B cell (primary cell): ENCODE results near the gene CRTC3. TPM values are rescaled to one million over a fixed set of nuclear protein-coding genes. Genes with fewer than 3 reads are reported as not detected.
A peak's percentile ranks its signal among the peaks of the same experiment; 100 is the strongest.

Experiments
- ATAC-seq: fragments of 200-7000 bp; cut with Tn5 transposase; one replicate; pipeline ENCODE4 v1.10.0; 2021; ENCODE audit warnings: low read depth, mild to moderate bottlenecking, moderate number of reproducible peaks, moderate library complexity
- CTCF ChIA-PET: fragments of 350-600 bp; sonication (Branson Sonifier 250); formaldehyde crosslinking; loops from one replicate; lab custom pipeline; 2021; ENCODE audit warnings: antibody characterized with exemption, inconsistent platforms; lab: Charles Lee
- POLR2A ChIA-PET: fragments of 350-600 bp; sonication (Branson Sonifier 250); formaldehyde crosslinking; loops from one replicate; lab custom pipeline; 2021; ENCODE audit warnings: antibody characterized with exemption; lab: Charles Lee
- DNase-seq: peaks from one replicate; pipeline ENCODE4 v3.0.0; 2013
- H2AFZ ChIP-seq: 2 replicates; pipeline ENCODE4 v1.6.1; 2012; ENCODE audit warnings: mild to moderate bottlenecking, low read depth, low read length; ENCODE audit not compliant: insufficient read depth, poor library complexity, severe bottlenecking
- H3K27ac ChIP-seq, 2 donors: 1 replicate in 1 of 2; 2 replicates in 1 of 2; pipeline ENCODE4 v1.5.1; 2012 to 2013; ENCODE audit warnings: low read length in 2 of 2, mild to moderate bottlenecking in 2 of 2, moderate library complexity in 1 of 2
- H3K27me3 ChIP-seq, 4 experiments: fragments of 200-600 bp in 1 of 4; sonication (generic) in 1 of 4; replicated peaks in 1 of 4; 1 replicate in 2 of 4; 2 replicates in 2 of 4; pipeline versions ENCODE4 v1.6.1 to v1.7.0; 2013 to 2016; ENCODE audit warnings: low read length in 3 of 4, mild to moderate bottlenecking in 2 of 4, mixed read lengths in 1 of 4, moderate library complexity in 1 of 4; ENCODE audit not compliant: insufficient read depth in 4 of 4, control insufficient read depth in 3 of 4; ENCODE audit errors: control extremely low read depth in 1 of 4
- H3K36me3 ChIP-seq, 2 experiments: replicated peaks in 1 of 2; 1 replicate in 1 of 2; 2 replicates in 1 of 2; pipeline versions ENCODE4 v1.6.1 to v1.7.1; 2013; ENCODE audit warnings: low read length in 1 of 2; ENCODE audit not compliant: insufficient read depth in 2 of 2, control insufficient read depth in 1 of 2; ENCODE audit errors: control extremely low read depth in 1 of 2, extremely low read depth in 1 of 2
- H3K4me1 ChIP-seq, 2 donors: fragments of 200-600 bp in 1 of 2; sonication (generic) in 1 of 2; 1 replicate in 1 of 2; 2 replicates in 1 of 2; pipeline versions ENCODE4 v1.5.1 to v1.6.1; 2013 to 2017; ENCODE audit warnings: low read length in 2 of 2; ENCODE audit not compliant: control insufficient read depth in 2 of 2, insufficient read depth in 2 of 2
- H3K4me2 ChIP-seq: replicated peaks from 2 replicates; pipeline ENCODE3; 2012; ENCODE audit warnings: mild to moderate bottlenecking, low read depth, low read length; ENCODE audit not compliant: poor library complexity, severe bottlenecking
- H3K4me3 ChIP-seq, 5 experiments: fragments of 200-600 bp in 1 of 5; sonication (generic) in 1 of 5; 1 replicate in 3 of 5; 2 replicates in 2 of 5; pipeline versions ENCODE4 v1.5.1 to v1.7.0; 2011 to 2016; ENCODE audit warnings: low read length in 4 of 5, mild to moderate bottlenecking in 4 of 5, low read depth in 2 of 5, control low read depth in 1 of 5, moderate library complexity in 1 of 5; ENCODE audit not compliant: insufficient read depth in 1 of 5; ENCODE audit errors: control extremely low read depth in 1 of 5, extremely low read depth in 1 of 5
- H3K79me2 ChIP-seq: fragments of 200-600 bp; sonication (generic); one replicate; pipeline ENCODE4 v1.6.0; 2016; ENCODE audit warnings: low read length; ENCODE audit not compliant: control insufficient read depth, insufficient read depth
- H3K9ac ChIP-seq: fragments of 200-600 bp; sonication (generic); 2 replicates; pipeline ENCODE4 v1.6.1; 2017; ENCODE audit warnings: mild to moderate bottlenecking, low read length, moderate library complexity
- H3K9me3 ChIP-seq, 3 donors: one replicate each; pipeline versions ENCODE4 v1.6.1 to v1.7.1; 2013; ENCODE audit warnings: low read length in 2 of 3; ENCODE audit not compliant: control insufficient read depth in 2 of 3, insufficient read depth in 1 of 3; ENCODE audit errors: control extremely low read depth in 1 of 3
- H4K20me1 ChIP-seq: 2 replicates; pipeline ENCODE4 v1.6.0; 2012; ENCODE audit warnings: mild to moderate bottlenecking, low read length; ENCODE audit not compliant: insufficient read depth, control insufficient read depth, poor library complexity, severe bottlenecking
- H3K27ac Mint-ChIP-seq: one replicate; pipeline ENCODE4 v1.8.0; 2021; ENCODE audit warnings: mixed read lengths
- H3K27me3 Mint-ChIP-seq: one replicate; pipeline ENCODE4 v1.8.0; 2021; ENCODE audit warnings: mixed read lengths
- H3K4me1 Mint-ChIP-seq: one replicate; pipeline ENCODE4 v1.8.0; 2021; ENCODE audit warnings: mixed read lengths
- H3K4me3 Mint-ChIP-seq: one replicate; pipeline ENCODE4 v1.8.0; 2021; ENCODE audit warnings: mixed read lengths
- H3K9me3 Mint-ChIP-seq: one replicate; pipeline ENCODE4 v1.8.0; 2022; ENCODE audit warnings: mixed read lengths; ENCODE audit not compliant: insufficient read depth
- EZH2 ChIP-seq: IDR thresholded peaks from 2 replicates; pipeline ENCODE4 v1.6.1; 2012; ENCODE audit warnings: borderline replicate concordance, low read depth, mild to moderate bottlenecking, moderate library complexity, low read length; ENCODE audit not compliant: insufficient read depth, poor library complexity, severe bottlenecking
- WGBS: methylation state at CpG from one replicate; pipeline ENCODE4 v1.1.5; 2013; ENCODE audit warnings: missing lambda C conversion rate; ENCODE audit not compliant: insufficient coverage; 5-methylcytosine and 5-hydroxymethylcytosine counted together
- intact Hi-C: fragments of 100-400 bp; cut with micrococcal nuclease; formaldehyde crosslinking; loops from one replicate; pipeline ENCODE4 v1.10.0; 2022
- polyA plus RNA-seq: library from polyadenylated mRNA; depleted of rRNA; stranded (reverse); fragments of >200 nt; gene quantifications from 2 replicates; pipeline ENCODE4 v1.2.3, GENCODE V29; 2012
- total RNA-seq, 2 donors: library from RNA; stranded (reverse); fragments of 120-200 nt in 1 of 2; gene quantifications; 1 replicate in 1 of 2; 2 replicates in 1 of 2; pipeline versions ENCODE4 v1.2.3 to v1.2.4, GENCODE V29; 2013 to 2022
- TF ChIP-seq, protein P1 (sequence below): fragments of 200-600 bp; IDR thresholded peaks from one replicate; pipeline ENCODE4 v1.8.0; 2022; ENCODE audit warnings: antibody characterized with exemption, mild to moderate bottlenecking

The CRTC3 gene
- total and polyA plus RNA-seq, 2 donors (not counting 1 experiment from before 2014, with no cell fraction given) = 34.7 to 95.8 TPM

DNA sequence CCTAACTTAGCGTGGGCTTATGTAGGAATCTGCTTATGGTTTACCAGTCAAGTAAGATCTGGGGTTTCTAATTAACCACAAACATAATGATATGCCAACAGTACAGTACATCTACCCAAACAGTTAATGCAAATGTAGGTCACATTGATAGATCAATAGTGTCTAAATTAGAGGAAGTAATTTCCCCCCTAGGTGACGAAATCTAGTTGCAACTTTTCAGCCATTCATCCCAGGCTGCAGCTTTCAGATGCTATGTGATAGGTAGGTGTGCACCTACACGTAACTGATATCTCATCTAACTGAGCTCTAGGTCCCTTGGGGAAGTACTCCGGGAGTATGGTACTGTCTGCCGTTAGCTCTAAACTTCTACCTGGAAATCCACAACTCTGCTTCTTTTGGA lies 57.2 kb downstream of the CRTC3 start:
- Histone ChIP-seq H3K9me3 (peaks cover 0 to 6% (median 0%) of the 10 kb centered on the region in 3 donors), H2AFZ (no peak overlapping the region), H3K4me2 (no peak overlapping the region), H4K20me1 (peaks cover 15% of the 10 kb centered on the region), H3K4me3 (no peak overlapping the region), H3K4me1 (peaks cover 38 to 61% of the 10 kb centered on the region in 2 donors), H3K36me3 (peaks cover 3 to 8% of the 10 kb centered on the region in 2 experiments), H3K79me2 (peaks cover 96% of the 10 kb centered on the region), H3K27me3 (no peaks in the 10 kb centered on the region), H3K9ac (no peak overlapping the region), H3K27ac (no peak overlapping the region)
- Mint-ChIP-seq H3K9me3 (no peaks in the 10 kb centered on the region), H3K27ac (peak overlapping the region; percentile 32), H3K27me3 (no peaks in the 10 kb centered on the region), H3K4me3 (no peak overlapping the region), H3K4me1 (peaks cover 51% of the 10 kb centered on the region)
- TF ChIP-seq EZH2 = no peak
- TF ChIP-seq, protein P1, sequence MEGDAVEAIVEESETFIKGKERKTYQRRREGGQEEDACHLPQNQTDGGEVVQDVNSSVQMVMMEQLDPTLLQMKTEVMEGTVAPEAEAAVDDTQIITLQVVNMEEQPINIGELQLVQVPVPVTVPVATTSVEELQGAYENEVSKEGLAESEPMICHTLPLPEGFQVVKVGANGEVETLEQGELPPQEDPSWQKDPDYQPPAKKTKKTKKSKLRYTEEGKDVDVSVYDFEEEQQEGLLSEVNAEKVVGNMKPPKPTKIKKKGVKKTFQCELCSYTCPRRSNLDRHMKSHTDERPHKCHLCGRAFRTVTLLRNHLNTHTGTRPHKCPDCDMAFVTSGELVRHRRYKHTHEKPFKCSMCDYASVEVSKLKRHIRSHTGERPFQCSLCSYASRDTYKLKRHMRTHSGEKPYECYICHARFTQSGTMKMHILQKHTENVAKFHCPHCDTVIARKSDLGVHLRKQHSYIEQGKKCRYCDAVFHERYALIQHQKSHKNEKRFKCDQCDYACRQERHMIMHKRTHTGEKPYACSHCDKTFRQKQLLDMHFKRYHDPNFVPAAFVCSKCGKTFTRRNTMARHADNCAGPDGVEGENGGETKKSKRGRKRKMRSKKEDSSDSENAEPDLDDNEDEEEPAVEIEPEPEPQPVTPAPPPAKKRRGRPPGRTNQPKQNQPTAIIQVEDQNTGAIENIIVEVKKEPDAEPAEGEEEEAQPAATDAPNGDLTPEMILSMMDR = no peak
- POLR2A ChIA-PET = interaction anchor here (1.5 kb wide), 1 partner anchor 7 kb away, joined by 4 read pairs; no protein-coding TSS in a partner anchor
- ATAC-seq (no peak), DNase-seq (no peak)
- WGBS = no CpG with 5 or more reads among the region's 5 CpGs
- CTCF ChIA-PET = interaction anchor here (1.0 to 2.9 kb wide), 4 partner anchors 8 to 56 kb away, joined by 4 to 15 read pairs (median 6); no protein-coding TSS in a partner anchor
- intact Hi-C loops = no loop called here

DNA sequence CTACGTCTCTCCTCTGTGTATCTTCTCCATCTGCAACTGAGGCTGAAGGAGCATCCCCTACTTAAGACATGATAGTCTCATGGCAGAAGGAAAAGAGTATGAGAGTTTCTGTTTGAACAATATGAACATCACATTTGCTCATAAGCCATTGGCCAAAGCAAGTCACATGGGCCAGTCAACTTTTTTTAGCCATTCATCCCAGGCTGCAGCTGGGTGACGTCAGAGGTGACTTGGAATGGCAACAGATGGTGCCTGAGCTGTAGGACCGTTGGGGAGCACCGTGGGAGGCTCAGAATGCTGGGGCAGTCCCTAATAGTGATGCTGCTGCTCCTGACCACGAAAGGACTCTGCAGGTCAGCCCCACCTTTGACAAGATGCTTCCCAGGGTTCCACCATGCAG lies 58.7 kb downstream of the CRTC3 start:
- no peaks in the 10 kb centered on the region for H3K9me3 Mint-ChIP-seq
- ATAC-seq (no peak), DNase-seq (no peak)
- ChIA-PET POLR2A (no interaction called here), CTCF (interaction anchor here (0.6 to 2.9 kb wide), 2 partner anchors 58 to 353 kb away, joined by 3 to 7 read pairs; no protein-coding TSS in a partner anchor)
- Histone ChIP-seq H3K9me3 (peaks cover 0 to 6% (median 0%) of the 10 kb centered on the region in 3 donors), H3K27me3 (no peaks in the 10 kb centered on the region), H3K36me3 (peaks cover 3 to 12% of the 10 kb centered on the region in 2 experiments), H3K79me2 (peaks cover 81% of the 10 kb centered on the region), H3K4me1 (peaks cover 33 to 57% of the 10 kb centered on the region in 2 donors), H3K4me3 (no peak overlapping the region), H4K20me1 (peaks cover 15% of the 10 kb centered on the region), H3K27ac (no peak overlapping the region), H2AFZ (no peak overlapping the region), H3K9ac (no peak overlapping the region), H3K4me2 (no peak overlapping the region)
- WGBS = 60% methylated on average over 4 of the region's 5 CpGs
- TF ChIP-seq, protein P1 = no peak
- TF ChIP-seq EZH2 = no peak
- H3K4me3 Mint-ChIP-seq = no peak overlapping the region
- H3K27ac Mint-ChIP-seq = peak overlapping the region; percentile 8
- intact Hi-C loops = no loop called here
- peaks cover 47% of the 10 kb centered on the region for H3K4me1 Mint-ChIP-seq
- no peaks in the 10 kb centered on the region for H3K27me3 Mint-ChIP-seq
